SK-N-SH (cell line): Measurements from ENCODE around the gene MFSD12. TPM values are rescaled to one million over a fixed set of nuclear protein-coding genes. Genes with fewer than 3 reads are reported as not detected.

Experiments
- CTCF ChIA-PET: fragments of 300-600, 350-600 bp; formaldehyde crosslinking; extraction: SDS; loops from one replicate; lab custom pipeline; 2021; lab: Yijun Ruan, JAX
- POLR2A ChIA-PET: fragments of 350-600 bp; sonication (Branson Sonifier 250); formaldehyde crosslinking; extraction: SDS; loops from one replicate; lab custom pipeline; 2020; ENCODE audit warnings: antibody characterized with exemption, inconsistent platforms; lab: Yijun Ruan, JAX
- DNase-seq: peaks from one replicate; pipeline ENCODE4 v3.0.0; 2012
- H2AFZ ChIP-seq: fragments of 200-600 bp; sonication (generic); 2 replicates; pipeline ENCODE4 v1.8.1; 2016; ENCODE audit warnings: antibody characterized with exemption, mild to moderate bottlenecking, low read depth
- H3F3A ChIP-seq: fragments of 200-600 bp; sonication (generic); replicated peaks from 2 replicates; pipeline ENCODE3; 2016; ENCODE audit warnings: antibody characterized with exemption, mild to moderate bottlenecking; ENCODE audit not compliant: insufficient read depth
- H3K27ac ChIP-seq, 2 experiments: fragments of 200-500 bp in 1 of 2; fragments of 200-600 bp in 1 of 2; sonication (Bioruptor generic) in 1 of 2; sonication (generic), shearing (Covaris generic) in 1 of 2; 2 replicates each; pipeline versions ENCODE4 v1.5.1 to v1.6.1; 2014 to 2016; ENCODE audit warnings: low read depth in 2 of 2, inconsistent platforms in 1 of 2, low read length in 1 of 2, mild to moderate bottlenecking in 1 of 2, mixed read lengths in 1 of 2
- H3K27me3 ChIP-seq: fragments of 200-600 bp; sonication (generic), shearing (Covaris generic); 2 replicates; pipeline ENCODE4 v1.6.1; 2016; ENCODE audit warnings: mixed run types; ENCODE audit not compliant: insufficient read depth
- H3K36me3 ChIP-seq, 2 experiments: fragments of 200-500 bp in 1 of 2; fragments of 200-600 bp in 1 of 2; sonication (Bioruptor generic) in 1 of 2; sonication (generic) in 1 of 2; replicated peaks in 1 of 2; 2 replicates each; pipeline versions ENCODE3 to v1.5.1; 2014 to 2016; ENCODE audit warnings: low read length in 1 of 2, mild to moderate bottlenecking in 1 of 2; ENCODE audit not compliant: insufficient read depth in 2 of 2, control insufficient read depth in 1 of 2
- H3K4me1 ChIP-seq, 2 experiments: fragments of 200-500 bp in 1 of 2; fragments of 200-600 bp in 1 of 2; sonication (Bioruptor generic) in 1 of 2; sonication (generic), shearing (Covaris generic) in 1 of 2; 2 replicates each; pipeline versions ENCODE4 v1.5.1 to v1.6.1; 2014 to 2016; ENCODE audit warnings: low read depth in 1 of 2, low read length in 1 of 2, mixed run types in 1 of 2; ENCODE audit not compliant: insufficient read depth in 2 of 2, control insufficient read depth in 1 of 2
- H3K4me2 ChIP-seq: fragments of 200-600 bp; sonication (generic), shearing (Covaris generic); 2 replicates; pipeline ENCODE4 v1.6.1; 2017; ENCODE audit warnings: mixed run types
- H3K4me3 ChIP-seq, 2 experiments: fragments of 200-500 bp in 1 of 2; fragments of 200-600 bp in 1 of 2; sonication (Bioruptor generic) in 1 of 2; sonication (generic), shearing (Covaris generic) in 1 of 2; 2 replicates each; pipeline versions ENCODE4 v1.5.1 to v1.8.1; 2014 to 2016; ENCODE audit warnings: low read depth in 2 of 2, inconsistent platforms in 1 of 2, low read length in 1 of 2, mild to moderate bottlenecking in 1 of 2, mixed read lengths in 1 of 2, moderate library complexity in 1 of 2
- H3K79me2 ChIP-seq: fragments of 200-600 bp; sonication (generic); 2 replicates; pipeline ENCODE4 v1.8.1; 2017; ENCODE audit warnings: mild to moderate bottlenecking; ENCODE audit not compliant: insufficient read depth
- H3K9ac ChIP-seq: fragments of 200-600 bp; sonication (generic); 2 replicates; pipeline ENCODE4 v1.6.1; 2017; ENCODE audit warnings: mixed run types
- H3K9me2 ChIP-seq: fragments of 200-600 bp; sonication (generic); 2 replicates; pipeline ENCODE4 v1.6.1; 2017; ENCODE audit warnings: mixed run types
- H3K9me3 ChIP-seq: fragments of 200-600 bp; sonication (generic); 2 replicates; pipeline ENCODE4 v1.6.1; 2017; ENCODE audit warnings: mixed run types, mild to moderate bottlenecking, moderate library complexity
- H4K20me1 ChIP-seq: fragments of 200-600 bp; sonication (generic); 2 replicates; pipeline ENCODE4 v1.6.1; 2017; ENCODE audit warnings: mild to moderate bottlenecking, mixed run types; ENCODE audit not compliant: insufficient read depth
- ELF1 ChIP-seq: IDR thresholded peaks from 2 replicates; pipeline ENCODE4 v1.4.0; 2012
- EZH2phosphoT487 ChIP-seq: fragments of 200-600 bp; sonication (generic); IDR thresholded peaks from 2 replicates; pipeline ENCODE4 v1.6.1; 2017; ENCODE audit warnings: low read depth, mixed run types, mild to moderate bottlenecking, antibody characterized with exemption, moderate library complexity, borderline replicate concordance
- FOSL2 ChIP-seq: IDR thresholded peaks from 2 replicates; pipeline ENCODE4 v1.4.0; 2012; ENCODE audit warnings: low read depth, mild to moderate bottlenecking, moderate library complexity, borderline replicate concordance
- GABPA ChIP-seq: IDR thresholded peaks from 2 replicates; pipeline ENCODE4 v1.4.0; 2012; ENCODE audit warnings: low read depth, mild to moderate bottlenecking
- MEF2A ChIP-seq: IDR thresholded peaks from 2 replicates; pipeline ENCODE4 v1.4.0; 2012; ENCODE audit warnings: low read depth, borderline replicate concordance
- MXI1 ChIP-seq: IDR thresholded peaks from 2 replicates; pipeline ENCODE4 v1.6.1; 2012; ENCODE audit warnings: mild to moderate bottlenecking, low read depth, low read length, improper control_type of control experiment
- NFIC ChIP-seq: IDR thresholded peaks from 2 replicates; pipeline ENCODE4 v1.4.0; 2012; ENCODE audit warnings: borderline replicate concordance
- RAD21 ChIP-seq: IDR thresholded peaks from 2 replicates; pipeline ENCODE4 v1.6.1; 2012; ENCODE audit warnings: mild to moderate bottlenecking, low read length
- RFX5 ChIP-seq: IDR thresholded peaks from 2 replicates; pipeline ENCODE4 v1.6.1; 2012; ENCODE audit warnings: mild to moderate bottlenecking, improper control_type of control experiment, low read length
- SIN3A ChIP-seq: IDR thresholded peaks from 2 replicates; pipeline ENCODE4 v1.6.1; 2012; ENCODE audit warnings: low read depth, mild to moderate bottlenecking, low read length, moderate library complexity, borderline replicate concordance
- TCF12 ChIP-seq: IDR thresholded peaks from 2 replicates; pipeline ENCODE4 v1.4.0; 2012
- YY1 ChIP-seq: IDR thresholded peaks from 2 replicates; pipeline ENCODE4 v1.4.0; 2012; ENCODE audit warnings: low read depth, mild to moderate bottlenecking
- ZBTB33 ChIP-seq: IDR thresholded peaks from 2 replicates; pipeline ENCODE4 v1.4.0; 2012; ENCODE audit warnings: low read depth, borderline replicate concordance
- WGBS: methylation state at CpG from one replicate; pipeline ENCODE4 v1.1.6; 2017; ENCODE audit warnings: low lambda C conversion rate; 5-methylcytosine and 5-hydroxymethylcytosine counted together
- polyA plus RNA-seq, 3 experiments: library from polyadenylated mRNA; depleted of rRNA; stranded (reverse); fragments of >200 nt; gene quantifications; 2 replicates each; pipeline ENCODE4 v1.2.3, GENCODE V29; 2012
- TF ChIP-seq, protein P1 (sequence below): fragments of 200-600 bp; sonication (generic); IDR thresholded peaks from 2 replicates; pipeline ENCODE4 v1.6.1; 2017; ENCODE audit warnings: antibody characterized with exemption, mild to moderate bottlenecking, moderate library complexity

MFSD12 gene
- polyA plus RNA-seq, 1 of the 3 experiments (the other 2 are of a cell fraction), result 53.3 TPM

- TF ChIP-seq ZBTB33 (no peak), EZH2phosphoT487 (no peak), RFX5 (no peak), MEF2A (no peak), MXI1 (no peak), RAD21 (no peak)
- TF ChIP-seq, all 33 proteins: peak for 0
These were observed 47.6 kb upstream of the MFSD12 start (continued) for GRCh38 chr19:3604987-3605343.

GRCh38 chr19:3604227-3604986 is 47.0 kb upstream of the MFSD12 start:
- 90% methylated on average over 14 of the region's 27 CpGs for WGBS
- peaks cover 8 to 14% of the 10 kb centered on the region in 2 experiments; a peak in 1 of 4 replicates for H3K4me1 ChIP-seq
- H3K9me2 ChIP-seq, result no peaks in the 10 kb centered on the region
- POLR2A ChIA-PET, result no interaction called here
- H3K9me3 ChIP-seq, result no peaks in the 10 kb centered on the region
- no peak for DNase-seq
- no peaks in the 10 kb centered on the region for H3K36me3 ChIP-seq
- H3K27me3 ChIP-seq, result no peaks in the 10 kb centered on the region
- no peaks in the 10 kb centered on the region for H3F3A ChIP-seq
- no peak overlapping the region for H3K4me2 ChIP-seq
- H3K27ac ChIP-seq, result no peak overlapping the region
- no peak for TF ChIP-seq TCF12
- TF ChIP-seq EZH2phosphoT487, result no peak
- no peak for TF ChIP-seq RAD21
- no peak for TF ChIP-seq FOSL2
- TF ChIP-seq, protein P1, sequence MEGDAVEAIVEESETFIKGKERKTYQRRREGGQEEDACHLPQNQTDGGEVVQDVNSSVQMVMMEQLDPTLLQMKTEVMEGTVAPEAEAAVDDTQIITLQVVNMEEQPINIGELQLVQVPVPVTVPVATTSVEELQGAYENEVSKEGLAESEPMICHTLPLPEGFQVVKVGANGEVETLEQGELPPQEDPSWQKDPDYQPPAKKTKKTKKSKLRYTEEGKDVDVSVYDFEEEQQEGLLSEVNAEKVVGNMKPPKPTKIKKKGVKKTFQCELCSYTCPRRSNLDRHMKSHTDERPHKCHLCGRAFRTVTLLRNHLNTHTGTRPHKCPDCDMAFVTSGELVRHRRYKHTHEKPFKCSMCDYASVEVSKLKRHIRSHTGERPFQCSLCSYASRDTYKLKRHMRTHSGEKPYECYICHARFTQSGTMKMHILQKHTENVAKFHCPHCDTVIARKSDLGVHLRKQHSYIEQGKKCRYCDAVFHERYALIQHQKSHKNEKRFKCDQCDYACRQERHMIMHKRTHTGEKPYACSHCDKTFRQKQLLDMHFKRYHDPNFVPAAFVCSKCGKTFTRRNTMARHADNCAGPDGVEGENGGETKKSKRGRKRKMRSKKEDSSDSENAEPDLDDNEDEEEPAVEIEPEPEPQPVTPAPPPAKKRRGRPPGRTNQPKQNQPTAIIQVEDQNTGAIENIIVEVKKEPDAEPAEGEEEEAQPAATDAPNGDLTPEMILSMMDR, result no peak
- no peak for TF ChIP-seq GABPA
- TF ChIP-seq YY1, result no peak
- no peak for TF ChIP-seq ELF1
- TF ChIP-seq SIN3A, result no peak
- TF ChIP-seq NFIC, result no peak
- CTCF ChIA-PET, result interaction anchor here (1.9 kb wide), 1 partner anchor 19 kb away, joined by 9 read pairs; the partner anchor contains the start of gene GIPC3
- no peaks in the 10 kb centered on the region for H3K79me2 ChIP-seq
- no peaks in the 10 kb centered on the region for H4K20me1 ChIP-seq
- no peak overlapping the region for H2AFZ ChIP-seq
- H3K4me3 ChIP-seq, result no peak overlapping the region
- H3K9ac ChIP-seq, result no peak overlapping the region
